Karpas-422 (cell line): Measurements from ENCODE around the gene PIGZ. TPM values are rescaled to one million over a fixed set of nuclear protein-coding genes. Genes with fewer than 3 reads are reported as not detected.

ENCODE experiments used
- DNase-seq: peaks from one replicate; pipeline ENCODE4 v3.0.0-alpha.2; 2015
- H2AFZ ChIP-seq: fragments of 200-600 bp; sonication (generic); 2 replicates; pipeline ENCODE4 v1.6.1; 2014; ENCODE audit warnings: antibody characterized with exemption, low read length, mixed read lengths
- H3K27ac ChIP-seq: fragments of 200-600 bp; sonication (generic); 2 replicates; pipeline ENCODE4 v1.5.1; 2014; ENCODE audit warnings: mild to moderate bottlenecking, low read length, moderate library complexity
- H3K27me3 ChIP-seq: fragments of 200-600 bp; sonication (generic); 2 replicates; pipeline ENCODE4 v1.6.1; 2014; ENCODE audit warnings: low read length, mixed read lengths
- H3K36me3 ChIP-seq: fragments of 200-600 bp; sonication (generic); 2 replicates; pipeline ENCODE4 v1.6.1; 2014; ENCODE audit warnings: low read length, mixed read lengths; ENCODE audit not compliant: insufficient read depth
- H3K4me1 ChIP-seq: fragments of 200-600 bp; sonication (generic); 2 replicates; pipeline ENCODE4 v1.6.1; 2014; ENCODE audit warnings: mild to moderate bottlenecking, low read length, mixed read lengths
- H3K4me2 ChIP-seq: fragments of 200-600 bp; sonication (generic); 2 replicates; pipeline ENCODE4 v1.6.1; 2014; ENCODE audit warnings: low read length, low read depth, mild to moderate bottlenecking; ENCODE audit not compliant: poor library complexity, severe bottlenecking
- H3K4me3 ChIP-seq: fragments of 200-600 bp; sonication (generic); 2 replicates; pipeline ENCODE4 v1.5.1; 2014; ENCODE audit warnings: mild to moderate bottlenecking, antibody characterized with exemption, low read length, mixed read lengths
- H3K79me2 ChIP-seq: fragments of 200-600 bp; sonication (generic); 2 replicates; pipeline ENCODE4 v1.6.1; 2014; ENCODE audit warnings: mild to moderate bottlenecking, low read length, mixed read lengths
- H3K9ac ChIP-seq: fragments of 200-600 bp; sonication (generic); 2 replicates; pipeline ENCODE4 v1.6.0; 2014; ENCODE audit warnings: low read length
- H3K9me2 ChIP-seq: fragments of 200-600 bp; sonication (generic), shearing (Covaris generic); replicated peaks from 2 replicates; pipeline ENCODE4 v1.6.0; 2014; ENCODE audit warnings: mild to moderate bottlenecking, low read length, moderate library complexity; ENCODE audit not compliant: insufficient read depth
- H3K9me3 ChIP-seq: fragments of 300-700, 200-600 bp; sonication (generic); 2 replicates; pipeline ENCODE4 v1.6.1; 2014; ENCODE audit warnings: low read length, mixed read lengths
- H4K20me1 ChIP-seq: fragments of 200-600 bp; sonication (generic); 2 replicates; pipeline ENCODE4 v1.6.1; 2014; ENCODE audit warnings: mild to moderate bottlenecking, antibody characterized with exemption, low read length, low read depth; ENCODE audit not compliant: insufficient read depth
- total RNA-seq: library from RNA; depleted of rRNA; stranded (reverse); fragments of >200 nt; shearing (Covaris generic); gene quantifications from 2 replicates; pipeline ENCODE4 v1.2.3, GENCODE V29; 2014; ENCODE audit warnings: low replicate concordance

PIGZ gene
- total RNA-seq, 1 experiment from 2014 or later, result 0.37 TPM

DNA sequence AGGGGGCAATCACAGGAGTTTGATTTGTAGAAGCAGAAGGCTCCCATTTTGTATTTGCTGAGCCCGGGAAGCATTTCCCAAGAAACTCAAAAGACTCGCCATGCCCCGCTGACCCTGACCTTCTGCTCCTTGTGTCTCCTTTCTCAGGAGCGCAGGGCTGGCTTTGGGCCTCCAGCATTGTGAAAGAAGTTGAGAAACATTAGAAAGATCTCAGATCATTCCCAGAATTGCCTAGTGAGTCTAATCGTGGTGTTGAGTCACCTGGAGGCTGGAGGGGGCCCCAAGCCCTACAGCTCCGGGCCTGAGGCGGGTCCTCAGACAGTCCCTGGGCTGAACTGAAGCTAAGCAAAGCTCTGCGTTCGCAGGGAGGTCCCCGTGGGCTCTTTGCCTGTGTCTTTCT is 10.9 kb upstream of the PIGZ start:
- Histone ChIP-seq H3K9me2 (no peaks in the 10 kb centered on the region), H2AFZ (no peak overlapping the region), H3K9ac (no peak overlapping the region), H4K20me1 (no peaks in the 10 kb centered on the region), H3K36me3 (no peaks in the 10 kb centered on the region), H3K9me3 (peaks cover 6% of the 10 kb centered on the region; the same call in 1 of the 2 replicates), H3K79me2 (no peaks in the 10 kb centered on the region), H3K27ac (no peak overlapping the region), H3K4me3 (no peak overlapping the region), H3K4me1 (peaks cover 5% of the 10 kb centered on the region; the same call in 1 of the 2 replicates), H3K4me2 (no peak overlapping the region), H3K27me3 (0 out of 2 replicates have a peak, but pooled peaks cover 8% of the 10 kb centered on the region)
- no peak for DNase-seq

DNA sequence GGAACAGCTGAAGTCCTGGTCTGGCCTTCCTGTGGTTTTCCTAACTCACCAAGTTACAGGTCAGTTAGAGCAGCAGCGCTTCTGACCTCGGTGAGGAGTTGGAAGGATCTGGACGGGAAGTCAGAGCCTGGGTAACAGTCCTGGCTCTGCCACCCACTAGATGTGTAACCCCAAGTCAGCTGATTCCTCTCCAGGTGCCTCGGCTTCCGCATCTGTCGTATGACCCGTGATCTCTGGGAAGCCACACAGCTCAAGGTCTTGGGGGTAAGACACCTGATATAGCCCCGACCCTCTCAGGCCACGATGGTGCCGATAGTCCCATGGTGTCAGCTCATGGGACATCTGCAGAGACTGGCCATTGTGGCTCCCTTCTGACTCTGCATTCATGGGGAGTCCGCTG is 8.3 kb upstream of the PIGZ start:
- DNase-seq, result no peak
- Histone ChIP-seq H3K27ac (no peak overlapping the region), H3K9ac (no peak overlapping the region), H3K27me3 (0 out of 2 replicates have a peak, but pooled peaks cover 8% of the 10 kb centered on the region), H3K9me3 (no peaks in the 10 kb centered on the region), H3K4me2 (no peak overlapping the region), H3K9me2 (no peaks in the 10 kb centered on the region), H3K4me3 (no peak overlapping the region), H4K20me1 (no peaks in the 10 kb centered on the region), H3K79me2 (no peaks in the 10 kb centered on the region), H2AFZ (no peak overlapping the region), H3K4me1 (peaks cover 5% of the 10 kb centered on the region; the same call in 1 of the 2 replicates), H3K36me3 (no peaks in the 10 kb centered on the region)

DNA sequence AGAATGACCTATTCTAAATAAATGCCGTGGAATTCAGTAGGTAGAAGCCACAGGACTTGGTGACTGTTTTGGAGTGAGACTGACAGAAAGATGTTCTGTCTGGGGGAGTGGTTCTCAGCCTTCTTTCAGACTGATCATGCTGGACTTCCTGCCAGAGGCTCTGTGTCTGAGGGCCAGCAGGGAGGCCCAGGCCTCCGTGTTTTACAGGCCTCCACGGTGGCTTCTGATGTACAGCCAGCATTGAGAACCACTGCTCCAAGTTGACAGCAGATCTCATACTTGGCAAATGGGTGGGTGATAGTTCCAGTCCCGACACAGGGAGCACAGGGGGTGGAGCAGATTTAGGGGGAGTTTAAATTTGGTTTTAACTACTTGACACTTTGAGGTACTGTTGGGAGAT is 6.7 kb upstream of the PIGZ start:
- Histone ChIP-seq H3K4me3 (no peak overlapping the region), H4K20me1 (no peaks in the 10 kb centered on the region), H3K27me3 (peaks cover 8% of the 10 kb centered on the region; the same call in 1 of the 2 replicates), H3K79me2 (no peaks in the 10 kb centered on the region), H3K9me3 (peaks cover 4% of the 10 kb centered on the region; the same call in 1 of the 2 replicates), H3K4me1 (peaks cover 13% of the 10 kb centered on the region), H3K27ac (no peak overlapping the region), H3K4me2 (no peak overlapping the region), H3K36me3 (no peaks in the 10 kb centered on the region), H3K9ac (no peak overlapping the region), H2AFZ (no peak overlapping the region), H3K9me2 (no peaks in the 10 kb centered on the region)
- DNase-seq, result no peak

DNA sequence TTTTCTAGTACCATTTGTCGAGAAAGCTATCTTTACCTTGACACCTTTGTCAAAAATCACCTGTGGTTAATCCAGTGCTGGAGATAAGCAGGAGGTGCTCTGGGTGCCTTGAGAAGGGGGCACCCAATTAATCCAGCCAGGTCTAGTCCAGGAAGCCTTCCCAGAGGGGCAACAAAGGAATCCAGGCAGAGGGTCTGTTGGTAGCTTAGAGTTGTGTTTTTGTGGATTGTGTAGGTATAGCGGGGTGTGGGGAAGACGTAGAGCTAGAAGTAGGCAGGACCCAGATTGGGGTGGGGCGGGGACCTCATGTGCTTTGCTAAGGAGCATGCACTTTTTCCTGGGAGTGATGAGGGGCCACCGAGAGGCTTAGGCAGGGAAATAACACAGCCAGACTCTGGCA is 6.0 kb upstream of the PIGZ start:
- Histone ChIP-seq H3K27ac (no peak overlapping the region), H3K36me3 (no peaks in the 10 kb centered on the region), H3K9ac (no peak overlapping the region), H3K79me2 (no peaks in the 10 kb centered on the region), H3K4me1 (peaks cover 18% of the 10 kb centered on the region), H4K20me1 (no peaks in the 10 kb centered on the region), H3K4me3 (no peak overlapping the region), H2AFZ (no peak overlapping the region), H3K9me3 (peaks cover 4% of the 10 kb centered on the region; the same call in 1 of the 2 replicates), H3K9me2 (no peaks in the 10 kb centered on the region), H3K27me3 (peaks cover 8% of the 10 kb centered on the region; the same call in 1 of the 2 replicates), H3K4me2 (no peak overlapping the region)
- no peak for DNase-seq

DNA sequence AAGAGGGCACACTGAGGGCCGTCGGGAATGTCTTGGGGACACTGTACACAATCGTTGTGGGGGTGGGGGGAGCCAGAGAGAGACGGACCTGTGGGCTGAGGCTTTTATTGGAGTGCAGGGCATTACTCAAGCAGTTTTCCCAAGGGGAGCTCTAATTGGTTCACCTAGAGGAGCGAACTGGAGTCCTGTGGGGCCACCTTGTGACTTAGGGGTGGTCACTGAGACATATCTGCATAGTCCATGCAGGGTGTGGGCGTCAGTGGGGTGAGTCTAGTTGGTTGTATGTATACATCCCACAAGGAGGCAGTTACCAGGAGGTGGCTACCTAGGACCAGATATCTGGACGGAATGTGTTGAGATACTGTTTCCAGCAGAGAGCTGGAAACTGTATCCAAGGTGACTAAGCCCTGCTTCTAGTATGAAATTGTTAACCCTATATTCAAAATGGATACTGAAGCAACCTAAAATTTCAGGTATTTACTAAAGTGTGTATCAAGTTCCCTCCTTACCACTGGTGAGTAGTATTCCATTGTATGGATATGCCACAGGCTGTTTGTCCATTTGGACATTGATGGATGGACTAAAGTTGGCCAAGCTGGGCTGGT is 2.6 kb upstream of the PIGZ start:
- peaks cover 4% of the 10 kb centered on the region; the same call in 1 of the 2 replicates for H3K27me3 ChIP-seq
- peaks cover 4% of the 10 kb centered on the region; the same call in 1 of the 2 replicates for H3K9me3 ChIP-seq
- H3K4me3 ChIP-seq, result no peak overlapping the region
- peak overlapping the region; percentile 100 for H3K4me2 ChIP-seq
- no peak overlapping the region for H2AFZ ChIP-seq
- no peaks in the 10 kb centered on the region for H4K20me1 ChIP-seq
- no peaks in the 10 kb centered on the region for H3K9me2 ChIP-seq
- no peak overlapping the region for H3K9ac ChIP-seq
- H3K36me3 ChIP-seq, result no peaks in the 10 kb centered on the region
- no peaks in the 10 kb centered on the region for H3K79me2 ChIP-seq
- no peak overlapping the region for H3K27ac ChIP-seq
- H3K4me1 ChIP-seq, result peaks cover 27% of the 10 kb centered on the region
- peak; percentile 70 for DNase-seq

DNA sequence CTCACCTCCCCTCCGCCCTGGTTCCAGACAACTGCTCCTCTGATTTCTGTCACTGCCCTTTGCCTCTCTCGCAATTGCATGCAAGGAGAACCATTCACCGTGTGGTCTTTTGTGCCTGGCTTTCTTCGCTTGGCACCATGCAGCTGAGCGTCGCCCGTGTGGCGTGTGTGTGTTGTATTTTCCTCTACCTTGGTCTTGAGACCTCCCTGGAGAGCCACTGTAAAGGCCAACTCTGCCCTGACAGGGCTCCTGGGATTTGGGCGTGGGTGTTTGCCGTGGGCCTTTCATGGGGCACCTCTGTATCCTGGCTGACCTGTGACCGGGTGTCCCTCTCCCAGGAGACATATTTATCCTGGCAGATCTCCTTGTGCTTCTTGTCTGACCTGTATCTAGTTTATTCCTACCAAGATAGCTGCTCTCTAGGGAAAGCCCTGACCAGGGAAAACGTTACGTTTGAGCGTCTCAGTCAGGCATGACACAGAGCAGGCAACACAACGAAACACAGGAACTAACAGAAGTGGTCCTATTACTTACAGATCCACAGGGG is 2.0 kb upstream of the PIGZ start:
- Histone ChIP-seq H3K27me3 (peaks cover 4% of the 10 kb centered on the region; the same call in 1 of the 2 replicates), H3K9me3 (peaks cover 4% of the 10 kb centered on the region; the same call in 1 of the 2 replicates), H3K36me3 (no peaks in the 10 kb centered on the region), H3K4me1 (peaks cover 27% of the 10 kb centered on the region), H3K4me3 (peak overlapping the region; percentile 98; the same call in 1 of the 2 replicates), H4K20me1 (no peaks in the 10 kb centered on the region), H3K79me2 (no peaks in the 10 kb centered on the region), H2AFZ (no peak overlapping the region), H3K4me2 (peak overlapping the region; percentile 100), H3K9ac (peak overlapping the region; percentile 4; the same call in 1 of the 2 replicates), H3K27ac (no peak overlapping the region), H3K9me2 (no peaks in the 10 kb centered on the region)
- DNase-seq, result peak; percentile 70

DNA sequence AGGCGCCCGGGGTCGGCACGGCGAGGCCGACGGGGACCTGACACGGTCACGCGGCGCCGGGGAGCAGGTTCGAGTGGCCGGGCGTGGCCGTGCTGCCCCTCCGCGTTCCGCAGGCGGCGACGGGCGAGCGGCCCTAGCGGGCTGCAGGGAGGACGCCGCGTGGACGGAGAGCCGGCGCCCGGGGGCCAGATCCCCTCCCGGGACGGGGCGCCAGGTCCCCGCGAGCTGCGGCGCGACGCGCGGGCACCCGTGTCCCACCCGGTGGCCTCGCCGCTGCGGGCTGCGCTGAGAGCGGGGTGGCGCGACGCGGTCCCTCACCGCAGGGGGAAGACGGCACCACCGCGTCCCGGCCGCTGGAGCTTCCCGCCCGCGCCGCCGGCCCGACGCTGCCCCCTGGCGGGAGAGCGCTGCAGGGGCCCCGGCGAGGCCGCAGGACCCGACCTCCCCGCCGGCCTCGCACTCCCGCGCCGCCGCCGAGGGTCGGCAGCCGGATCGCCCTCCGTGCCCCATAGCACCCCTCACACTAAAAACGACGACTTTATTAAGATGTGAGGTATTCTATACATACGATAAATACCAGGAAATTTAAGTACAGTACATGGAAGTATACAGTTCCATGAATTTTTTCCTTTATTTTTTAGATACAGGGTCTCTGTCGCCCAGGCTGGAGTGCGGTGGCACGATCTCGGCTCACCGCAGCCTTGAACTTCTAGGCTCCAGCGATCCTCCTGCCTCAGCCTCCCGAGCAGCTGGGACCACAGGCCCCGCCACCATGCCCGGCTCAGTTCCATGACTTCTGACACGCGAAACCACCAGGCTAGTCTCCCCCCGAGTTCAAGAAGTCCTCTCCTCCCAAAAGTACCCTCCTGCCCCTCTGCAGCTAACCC is 1.3 kb upstream of the PIGZ start:
- Histone ChIP-seq H3K9me3 (peaks cover 4% of the 10 kb centered on the region; the same call in 1 of the 2 replicates), H3K27ac (no peak overlapping the region), H3K27me3 (peaks cover 4% of the 10 kb centered on the region; the same call in 1 of the 2 replicates), H3K4me2 (peak overlapping the region; percentile 100), H3K4me1 (peaks cover 27% of the 10 kb centered on the region), H2AFZ (peak overlapping the region; percentile 100), H3K4me3 (peak overlapping the region; percentile 98), H3K79me2 (no peaks in the 10 kb centered on the region), H3K9me2 (no peaks in the 10 kb centered on the region), H4K20me1 (no peaks in the 10 kb centered on the region), H3K9ac (peak overlapping the region; percentile 96), H3K36me3 (no peaks in the 10 kb centered on the region)
- peak; percentile 93 for DNase-seq
